Epithelial cell of proximal tubule (primary cell): ENCODE measurements around the gene ZNF710. TPM values are rescaled to one million over a fixed set of nuclear protein-coding genes. Genes with fewer than 3 reads are reported as not detected.
"Not testable (repeated sequence)": the region's sequence is repeated elsewhere in the genome, so short reads cannot be mapped to it uniquely, and the experiment has no call there.

Experiments
- DNase-seq: peaks from one replicate; pipeline ENCODE4 v3.0.0-alpha.2; 2011; ENCODE audit warnings: low read depth
- H3K4me3 ChIP-seq: 2 replicates; pipeline ENCODE4 v1.5.1; 2011; ENCODE audit warnings: low read depth, mild to moderate bottlenecking, low read length
- CTCF ChIP-seq: conservative IDR thresholded peaks from 2 replicates; pipeline ENCODE4 v1.5.1; 2012; ENCODE audit warnings: low read depth, mild to moderate bottlenecking, low read length
- total RNA-seq: library from RNA; depleted of rRNA; stranded (reverse); fragments of >200 nt; gene quantifications from 2 replicates; pipeline ENCODE4 v1.2.3, GENCODE V29; 2015

ZNF710 gene
- total RNA-seq, 1 donor from 2014 or later = 11.4 TPM

- no peak overlapping the region for H3K4me3 ChIP-seq
- TF ChIP-seq CTCF = no peak
- no peak for DNase-seq
Observed at GRCh38 chr15:90103701-90104329, 102.7 kb downstream of the ZNF710 start.

GRCh38 chr15:90104551-90104950 lies 103.4 kb downstream of the ZNF710 start:
- no peak for TF ChIP-seq CTCF
- H3K4me3 ChIP-seq = no peak overlapping the region
- DNase-seq = no peak

DNA sequence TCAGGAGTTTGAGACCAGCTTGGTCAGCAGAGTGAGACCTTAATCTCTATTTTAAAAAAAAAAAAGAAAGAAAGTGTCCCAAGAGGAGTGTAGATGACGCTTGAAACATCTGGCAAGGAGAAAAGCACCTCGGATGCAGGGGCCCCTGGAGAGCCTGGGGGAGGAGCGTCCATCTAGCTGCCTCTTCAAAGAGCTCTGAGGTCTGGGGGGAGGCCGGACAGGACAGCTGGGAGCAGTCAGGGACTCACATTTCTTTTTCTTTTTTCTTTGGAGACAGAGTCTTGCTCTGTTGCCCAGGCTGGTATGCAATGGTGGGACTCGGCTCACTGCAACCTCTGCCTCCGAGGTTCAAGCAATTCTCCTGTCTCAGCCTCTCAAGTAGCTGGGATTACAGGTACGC lies 104.4 kb downstream of the ZNF710 start:
- H3K4me3 ChIP-seq = no peak overlapping the region
- DNase-seq = no peak
- no peak for TF ChIP-seq CTCF

DNA sequence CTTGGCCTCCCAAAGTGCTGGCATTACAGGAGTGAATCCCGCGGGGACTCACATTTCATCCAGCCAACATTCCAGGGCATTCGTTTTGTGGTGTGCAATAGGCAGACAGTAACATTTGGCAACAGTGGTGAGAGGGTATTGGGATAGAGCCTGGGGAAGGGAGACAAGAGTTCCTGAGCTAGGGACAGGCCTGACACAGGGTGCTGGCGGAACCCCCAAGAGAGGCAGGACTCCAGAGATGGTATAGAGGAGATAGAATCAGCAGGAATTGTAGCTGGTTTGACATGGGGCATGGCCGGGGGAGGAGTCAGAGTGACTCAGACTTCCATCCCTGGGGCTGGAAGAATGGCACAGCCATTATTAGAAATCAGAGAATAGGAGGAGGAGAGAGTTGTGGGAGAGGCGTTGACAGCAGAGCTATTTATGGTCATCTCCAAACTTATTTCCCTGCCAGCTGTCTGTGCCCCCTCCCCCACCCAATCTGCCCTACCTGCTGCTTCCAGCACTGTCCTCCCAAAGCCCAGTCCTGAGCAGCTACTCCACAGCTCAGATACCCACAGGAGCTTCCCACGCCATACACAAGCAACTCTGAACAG lies 105.5 kb downstream of the ZNF710 start:
- no peak overlapping the region for H3K4me3 ChIP-seq

DNA sequence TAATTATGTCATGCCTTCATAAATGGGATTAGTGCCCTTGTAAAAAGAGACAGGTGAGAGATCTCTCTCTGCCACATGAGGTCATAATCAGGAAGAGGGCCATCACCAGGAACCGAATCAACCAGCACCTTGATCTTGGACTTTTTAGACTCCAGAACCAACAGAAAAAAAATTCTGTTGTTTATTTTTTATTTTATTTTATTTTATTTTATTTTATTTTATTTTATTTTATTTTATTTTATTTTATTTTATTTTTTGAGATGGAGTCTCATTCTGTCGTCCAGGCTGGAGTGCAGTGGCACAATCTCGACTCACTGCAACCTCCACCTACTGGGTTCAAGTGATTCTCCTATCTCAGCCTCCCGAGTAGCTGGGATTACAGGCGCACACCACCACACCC lies 106.9 kb downstream of the ZNF710 start:
- not testable (repeated sequence) for H3K4me3 ChIP-seq, DNase-seq

More for the DNA sequence above, 105.5 kb downstream of the ZNF710 start:
- no peak for DNase-seq
- TF ChIP-seq CTCF = no peak

GRCh38 chr15:90109163-90109751 lies 108.1 kb downstream of the ZNF710 start:
- H3K4me3 ChIP-seq, DNase-seq: not testable (repeated sequence)

DNA sequence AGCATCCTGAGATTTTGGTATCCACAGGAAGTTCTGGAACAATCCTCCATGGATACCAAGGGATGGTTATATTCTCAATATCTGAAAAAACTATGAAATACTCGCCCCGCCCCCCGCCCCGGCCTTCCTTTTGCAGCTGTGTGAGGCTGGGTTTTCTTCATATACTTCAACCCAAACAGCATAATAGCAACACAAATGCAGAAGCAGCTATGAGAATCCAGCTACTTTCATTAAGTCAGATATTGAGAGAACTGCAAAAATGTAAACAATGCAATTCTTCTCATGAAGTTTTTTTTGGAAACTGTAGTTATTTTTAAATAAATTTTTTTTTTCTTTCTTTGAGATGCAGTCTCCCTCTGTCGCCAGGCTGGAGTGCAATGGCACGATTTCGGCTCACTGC lies 112.0 kb downstream of the ZNF710 start:
- no peak overlapping the region for H3K4me3 ChIP-seq
- TF ChIP-seq CTCF = no peak
- no peak for DNase-seq

GRCh38 chr15:90114451-90114901 lies 113.4 kb downstream of the ZNF710 start:
- no peak overlapping the region for H3K4me3 ChIP-seq
- no peak for DNase-seq
- no peak for TF ChIP-seq CTCF
